ENCODE data around the gene CSMD2.

CSMD2 gene

GRCh38 chr1:33823401-33823800 is 341.6 kb downstream of the CSMD2 start:
- Mint-ChIP-seq H3K9me3 (no peaks in the 10 kb centered on the region), H3K27me3 (ENCODE audit: low read depth) (no peaks in the 10 kb centered on the region), H3K4me3 (no peak overlapping the region), H3K27ac (no peak overlapping the region), H3K36me3 (ENCODE audit: low read depth) (no peaks in the 10 kb centered on the region), H3K4me1 (ENCODE audit: low read depth) (no peaks in the 10 kb centered on the region)
- DNase-seq (ENCODE audit: low spot score) = no peak

GRCh38 chr1:33822396-33822795 is 342.6 kb downstream of the CSMD2 start:
- H3K27me3 Mint-ChIP-seq (ENCODE audit: low read depth) = no peaks in the 10 kb centered on the region
- DNase-seq (ENCODE audit: low spot score) = no peak
- no peaks in the 10 kb centered on the region for H3K36me3 Mint-ChIP-seq (ENCODE audit: low read depth)
- H3K4me3 Mint-ChIP-seq = no peak overlapping the region
- no peak overlapping the region for H3K27ac Mint-ChIP-seq
- H3K4me1 Mint-ChIP-seq (ENCODE audit: low read depth) = no peaks in the 10 kb centered on the region
- no peaks in the 10 kb centered on the region for H3K9me3 Mint-ChIP-seq

- no peak overlapping the region for H3K27ac Mint-ChIP-seq
These were observed 343.7 kb downstream of the CSMD2 start for GRCh38 chr1:33821291-33821690.

GRCh38 chr1:33820804-33821203 is 344.2 kb downstream of the CSMD2 start:
- H3K27me3 Mint-ChIP-seq (ENCODE audit: low read depth) = no peaks in the 10 kb centered on the region
- H3K27ac Mint-ChIP-seq = no peak overlapping the region
- no peaks in the 10 kb centered on the region for H3K4me1 Mint-ChIP-seq (ENCODE audit: low read depth)
- no peak for DNase-seq (ENCODE audit: low spot score)
- H3K4me3 Mint-ChIP-seq = no peak overlapping the region
- no peaks in the 10 kb centered on the region for H3K9me3 Mint-ChIP-seq
- no peaks in the 10 kb centered on the region for H3K36me3 Mint-ChIP-seq (ENCODE audit: low read depth)

More at GRCh38 chr1:33821291-33821690, 343.7 kb downstream of the CSMD2 start:
- Mint-ChIP-seq H3K9me3 (no peaks in the 10 kb centered on the region), H3K4me1 (ENCODE audit: low read depth) (no peaks in the 10 kb centered on the region), H3K4me3 (no peak overlapping the region), H3K36me3 (ENCODE audit: low read depth) (no peaks in the 10 kb centered on the region), H3K27me3 (ENCODE audit: low read depth) (no peaks in the 10 kb centered on the region)
- DNase-seq (ENCODE audit: low spot score) = no peak

- Mint-ChIP-seq H3K9me3 (no peaks in the 10 kb centered on the region), H3K27ac (no peak overlapping the region), H3K4me1 (ENCODE audit: low read depth) (no peaks in the 10 kb centered on the region), H3K27me3 (ENCODE audit: low read depth) (no peaks in the 10 kb centered on the region), H3K4me3 (no peak overlapping the region), H3K36me3 (ENCODE audit: low read depth) (no peaks in the 10 kb centered on the region)
- no peak for DNase-seq (ENCODE audit: low spot score)
These were observed 345.1 kb downstream of the CSMD2 start for GRCh38 chr1:33819913-33820311.

- H3K4me1 Mint-ChIP-seq (ENCODE audit: low read depth) = no peaks in the 10 kb centered on the region
- no peak overlapping the region for H3K4me3 Mint-ChIP-seq
- no peaks in the 10 kb centered on the region for H3K27me3 Mint-ChIP-seq (ENCODE audit: low read depth)
- no peaks in the 10 kb centered on the region for H3K9me3 Mint-ChIP-seq
- H3K36me3 Mint-ChIP-seq (ENCODE audit: low read depth) = no peaks in the 10 kb centered on the region
- no peak for DNase-seq (ENCODE audit: low spot score)
- no peak overlapping the region for H3K27ac Mint-ChIP-seq
These were observed 345.6 kb downstream of the CSMD2 start for GRCh38 chr1:33819290-33819912.

- Mint-ChIP-seq H3K36me3 (ENCODE audit: low read depth) (no peaks in the 10 kb centered on the region), H3K9me3 (no peaks in the 10 kb centered on the region), H3K27me3 (ENCODE audit: low read depth) (no peaks in the 10 kb centered on the region), H3K27ac (no peak overlapping the region), H3K4me1 (ENCODE audit: low read depth) (no peaks in the 10 kb centered on the region), H3K4me3 (no peak overlapping the region)
- DNase-seq (ENCODE audit: low spot score) = no peak
These were observed 347.0 kb downstream of the CSMD2 start for GRCh38 chr1:33818071-33818470.

GRCh38 chr1:33815061-33815460 is 350.0 kb downstream of the CSMD2 start:
- Mint-ChIP-seq H3K4me3 (no peak overlapping the region), H3K9me3 (no peaks in the 10 kb centered on the region), H3K4me1 (ENCODE audit: low read depth) (no peaks in the 10 kb centered on the region), H3K36me3 (ENCODE audit: low read depth) (no peaks in the 10 kb centered on the region), H3K27me3 (ENCODE audit: low read depth) (no peaks in the 10 kb centered on the region), H3K27ac (no peak overlapping the region)
- no peak for DNase-seq (ENCODE audit: low spot score)

- DNase-seq (ENCODE audit: low spot score) = no peak
- Mint-ChIP-seq H3K4me3 (no peak overlapping the region), H3K27me3 (ENCODE audit: low read depth) (no peaks in the 10 kb centered on the region)
These were observed 350.9 kb downstream of the CSMD2 start for GRCh38 chr1:33814166-33814565.

GRCh38 chr1:33810571-33810970 is 354.5 kb downstream of the CSMD2 start:
- H3K27ac Mint-ChIP-seq = no peak overlapping the region
- no peaks in the 10 kb centered on the region for H3K36me3 Mint-ChIP-seq (ENCODE audit: low read depth)
- no peak overlapping the region for H3K4me3 Mint-ChIP-seq
- DNase-seq (ENCODE audit: low spot score) = no peak
- H3K4me1 Mint-ChIP-seq (ENCODE audit: low read depth) = no peaks in the 10 kb centered on the region
- H3K27me3 Mint-ChIP-seq (ENCODE audit: low read depth) = no peaks in the 10 kb centered on the region
- H3K9me3 Mint-ChIP-seq = peaks cover 21% of the 10 kb centered on the region

More at GRCh38 chr1:33814166-33814565, 350.9 kb downstream of the CSMD2 start:
- Mint-ChIP-seq H3K4me1 (ENCODE audit: low read depth) (no peaks in the 10 kb centered on the region), H3K9me3 (peaks cover under 1% of the 10 kb centered on the region), H3K27ac (no peak overlapping the region), H3K36me3 (ENCODE audit: low read depth) (no peaks in the 10 kb centered on the region)

GRCh38 chr1:33805988-33806387 is 359.0 kb downstream of the CSMD2 start:
- H3K36me3 Mint-ChIP-seq (ENCODE audit: low read depth) = no peaks in the 10 kb centered on the region
- peaks cover 21% of the 10 kb centered on the region for H3K9me3 Mint-ChIP-seq
- H3K4me1 Mint-ChIP-seq (ENCODE audit: low read depth) = no peaks in the 10 kb centered on the region
- H3K27me3 Mint-ChIP-seq (ENCODE audit: low read depth) = no peaks in the 10 kb centered on the region
- no peak for DNase-seq (ENCODE audit: low spot score)
- H3K4me3 Mint-ChIP-seq = no peak overlapping the region
- no peak overlapping the region for H3K27ac Mint-ChIP-seq

GRCh38 chr1:33802268-33802667 is 362.8 kb downstream of the CSMD2 start:
- no peaks in the 10 kb centered on the region for H3K4me1 Mint-ChIP-seq (ENCODE audit: low read depth)

GRCh38 chr1:33797849-33798248 is 367.2 kb downstream of the CSMD2 start:
- no peak overlapping the region for H3K4me3 Mint-ChIP-seq
- DNase-seq (ENCODE audit: low spot score) = no peak
- H3K36me3 Mint-ChIP-seq (ENCODE audit: low read depth) = no peaks in the 10 kb centered on the region
- no peaks in the 10 kb centered on the region for H3K27me3 Mint-ChIP-seq (ENCODE audit: low read depth)
- H3K4me1 Mint-ChIP-seq (ENCODE audit: low read depth) = no peaks in the 10 kb centered on the region
- peaks cover 4% of the 10 kb centered on the region for H3K9me3 Mint-ChIP-seq
- H3K27ac Mint-ChIP-seq = no peak overlapping the region

More at GRCh38 chr1:33802268-33802667, 362.8 kb downstream of the CSMD2 start:
- no peak for DNase-seq (ENCODE audit: low spot score)
- no peak overlapping the region for H3K4me3 Mint-ChIP-seq
- peaks cover 5% of the 10 kb centered on the region for H3K9me3 Mint-ChIP-seq
- H3K27ac Mint-ChIP-seq = no peak overlapping the region
- H3K27me3 Mint-ChIP-seq (ENCODE audit: low read depth) = no peaks in the 10 kb centered on the region
- no peaks in the 10 kb centered on the region for H3K36me3 Mint-ChIP-seq (ENCODE audit: low read depth)

- Mint-ChIP-seq H3K9me3 (peaks cover 4% of the 10 kb centered on the region), H3K4me3 (no peak overlapping the region), H3K4me1 (ENCODE audit: low read depth) (no peaks in the 10 kb centered on the region), H3K27me3 (ENCODE audit: low read depth) (no peaks in the 10 kb centered on the region), H3K36me3 (ENCODE audit: low read depth) (no peaks in the 10 kb centered on the region), H3K27ac (no peak overlapping the region)
- DNase-seq (ENCODE audit: low spot score) = no peak
These were observed 372.4 kb downstream of the CSMD2 start for GRCh38 chr1:33792651-33793050.

- Mint-ChIP-seq H3K27ac (no peak overlapping the region), H3K9me3 (peaks cover 4% of the 10 kb centered on the region), H3K36me3 (ENCODE audit: low read depth) (no peaks in the 10 kb centered on the region), H3K4me1 (ENCODE audit: low read depth) (no peaks in the 10 kb centered on the region), H3K27me3 (ENCODE audit: low read depth) (no peaks in the 10 kb centered on the region), H3K4me3 (no peak overlapping the region)
- no peak for DNase-seq (ENCODE audit: low spot score)
These were observed 372.8 kb downstream of the CSMD2 start for GRCh38 chr1:33792216-33792615.

All from T-helper 2 cell treated with Interferon-gamma antibody and Interleukin-4, amounts not matched to agents 5 μg/mL and 100 μg/mL, for 36 hours (primary cell).